Right lobe of liver (tissue), 4 donors: ENCODE measurements around the gene EIF4G1.

Experiments used
- CTCF ChIP-seq, 4 donors: fragments of 200-600 bp in 3 of 4; fragments of 450-650 bp in 1 of 4; IDR thresholded peaks; one replicate each; pipeline versions ENCODE4 v1.5.1 to v1.8.0; 2016 to 2022; ENCODE audit warnings: antibody characterized with exemption in 4 of 4, mild to moderate bottlenecking in 2 of 4
- POLR2A ChIP-seq: fragments of 450-650 bp; IDR thresholded peaks from one replicate; pipeline ENCODE4 v1.6.1; 2017; ENCODE audit warnings: antibody characterized with exemption, mild to moderate bottlenecking
- donor health status: DM: no; HTN: no; CAD: no.
- donor health status: DM: no; HTN: no; CAD: no.
- donor health status: DM: no; HTN: yes; CAD: no.

DNA sequence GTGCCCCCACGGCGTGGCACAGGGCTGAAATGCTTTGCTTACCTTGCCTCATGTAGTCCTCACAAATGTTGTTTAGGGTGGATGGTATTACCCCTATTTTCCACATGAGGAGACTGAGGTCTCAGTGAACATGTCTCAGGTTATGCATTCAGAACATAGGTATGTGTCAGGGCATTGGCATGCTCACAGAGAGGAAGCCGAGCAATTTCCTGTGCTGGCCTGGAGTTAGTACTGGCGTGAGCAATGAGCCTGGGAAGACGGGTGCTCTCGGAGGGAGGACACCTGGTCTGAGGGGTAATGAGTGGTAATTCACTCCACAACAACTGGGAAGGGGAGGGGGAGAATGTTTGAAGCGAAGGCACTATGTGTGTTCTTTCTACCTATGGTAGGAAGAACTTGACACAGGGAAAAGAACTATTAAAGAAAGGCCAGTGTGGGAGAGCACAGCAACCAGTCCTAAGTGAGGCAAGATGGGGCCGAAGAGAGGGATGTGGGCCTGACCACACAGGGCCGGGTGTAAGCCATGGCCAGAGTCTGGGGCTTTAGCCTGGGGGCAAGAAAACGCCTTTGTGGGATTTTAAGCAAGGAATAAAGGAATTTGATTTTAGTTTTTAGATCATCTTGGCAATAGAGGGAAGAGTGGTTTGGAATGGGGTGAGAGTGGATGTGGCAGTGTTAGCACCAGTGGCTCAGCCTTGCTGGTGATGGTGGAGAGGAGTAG, 18.1 kb downstream of the EIF4G1 start:
- no peak for TF ChIP-seq CTCF (IDR thresholded peaks at IDR 0.05)
- no peak for TF ChIP-seq POLR2A
